NCI-H2081 (cell line): ENCODE measurements around the gene DCST1.

Experiments used
- DNase-seq, 2 experiments: peaks; one replicate each; lab custom pipeline; 2025; lab: John Stamatoyannopoulos, UW

DCST1 gene

GRCh38 chr1:155032886-155033285 is 738 bp upstream of the DCST1 start:
- DNase-seq, result no peak

GRCh38 chr1:155034318-155035208 is 939 bp downstream of the DCST1 start:
- DNase-seq, result no peak

GRCh38 chr1:155035936-155036335 is 2.3 kb downstream of the DCST1 start:
- DNase-seq, result no peak

- no peak for DNase-seq
Observed at GRCh38 chr1:155037043-155037442, 3.4 kb downstream of the DCST1 start.

- no peak for DNase-seq
Observed at GRCh38 chr1:155037851-155038441, 4.3 kb downstream of the DCST1 start.

- no peak for DNase-seq
Observed at GRCh38 chr1:155038602-155039307, 5.1 kb downstream of the DCST1 start.

GRCh38 chr1:155039308-155039669 is 5.7 kb downstream of the DCST1 start:
- DNase-seq, result no peak

- no peak for DNase-seq
Observed at GRCh38 chr1:155040358-155041093, 6.9 kb downstream of the DCST1 start.

- no peak for DNase-seq
Observed at GRCh38 chr1:155042789-155043188, 9.2 kb downstream of the DCST1 start.

- DNase-seq, result no peak
Observed at GRCh38 chr1:155043301-155043702, 9.7 kb downstream of the DCST1 start.

- DNase-seq, result no peak
Observed at GRCh38 chr1:155043793-155044192, 10.2 kb downstream of the DCST1 start.

- no peak for DNase-seq
Observed at GRCh38 chr1:155044365-155044764, 10.7 kb downstream of the DCST1 start.

- peak; percentile 22 to 50 for DNase-seq
Observed at GRCh38 chr1:155044812-155045657, 11.4 kb downstream of the DCST1 start.

- no peak for DNase-seq
Observed at GRCh38 chr1:155048449-155049334, 15.1 kb downstream of the DCST1 start.

GRCh38 chr1:155049651-155050559 is 16.3 kb downstream of the DCST1 start:
- no peak for DNase-seq

- DNase-seq, result peak; percentile 74 to 75
Observed at GRCh38 chr1:155050560-155051341, 17.1 kb downstream of the DCST1 start, which contains the start of gene ADAM15. ADAM15 (plus strand) TSS chr1:155051316; CDS start chr1:155051387, 71 bp downstream.

GRCh38 chr1:155051342-155051776 is 17.7 kb downstream of the DCST1 start:
- no peak for DNase-seq

GRCh38 chr1:155051777-155052398 is 18.3 kb downstream of the DCST1 start:
- DNase-seq, result peak; percentile 43 to 68
